CD14-positive monocyte (primary cell): ENCODE results near the gene MACROD2. TPM values are rescaled to one million over a fixed set of nuclear protein-coding genes. Genes with fewer than 3 reads are reported as not detected.

ENCODE experiments used
- DNase-seq, 3 donors: peaks; one replicate each; pipeline ENCODE4 v3.0.0-alpha.2; 2011 to 2022
- H2AFZ ChIP-seq: 2 replicates; pipeline ENCODE4 v1.6.0; 2012; ENCODE audit warnings: mild to moderate bottlenecking, low read depth, low read length, inconsistent platforms; ENCODE audit not compliant: insufficient read depth, poor library complexity, severe bottlenecking
- H3K27ac ChIP-seq, 2 donors: 1 replicate in 1 of 2; 2 replicates in 1 of 2; pipeline ENCODE4 v1.5.1; 2012 to 2013; ENCODE audit warnings: low read length in 2 of 2, control low read depth in 1 of 2, inconsistent platforms in 1 of 2, low read depth in 1 of 2, mild to moderate bottlenecking in 1 of 2
- H3K27me3 ChIP-seq, 2 donors: one replicate each; pipeline versions ENCODE4 v1.6.0 to v1.6.1; 2011 to 2013; ENCODE audit warnings: low read length in 2 of 2; ENCODE audit not compliant: control insufficient read depth in 2 of 2, insufficient read depth in 2 of 2
- H3K36me3 ChIP-seq, 2 donors: replicated peaks in 1 of 2; 1 replicate in 1 of 2; 2 replicates in 1 of 2; pipeline versions ENCODE4 v1.5.1 to v1.6.1; 2012 to 2013; ENCODE audit warnings: low read length in 2 of 2, control low read depth in 1 of 2, inconsistent platforms in 1 of 2, mild to moderate bottlenecking in 1 of 2; ENCODE audit not compliant: insufficient read depth in 2 of 2, control insufficient read depth in 1 of 2
- H3K4me1 ChIP-seq, 2 donors: 1 replicate in 1 of 2; 2 replicates in 1 of 2; pipeline versions ENCODE4 v1.5.1 to v1.6.1; 2012 to 2013; ENCODE audit warnings: low read length in 2 of 2, control low read depth in 1 of 2, inconsistent platforms in 1 of 2, mild to moderate bottlenecking in 1 of 2, moderate library complexity in 1 of 2; ENCODE audit not compliant: insufficient read depth in 2 of 2, control insufficient read depth in 1 of 2
- H3K4me2 ChIP-seq: replicated peaks from 2 replicates; pipeline ENCODE3; 2012; ENCODE audit warnings: low read length, moderate library complexity, mild to moderate bottlenecking; ENCODE audit not compliant: poor library complexity, severe bottlenecking; ENCODE audit errors: extremely low read depth
- H3K4me3 ChIP-seq, 3 experiments: fragments of 200-600 bp in 1 of 3; sonication (generic) in 1 of 3; replicated peaks in 1 of 3; 1 replicate in 2 of 3; 2 replicates in 1 of 3; pipeline ENCODE4 v1.5.1; 2011 to 2013; ENCODE audit warnings: low read length in 3 of 3, mild to moderate bottlenecking in 3 of 3, control low read depth in 2 of 3, low read depth in 2 of 3, inconsistent platforms in 1 of 3, moderate library complexity in 1 of 3
- H3K79me2 ChIP-seq: 2 replicates; pipeline ENCODE4 v1.6.0; 2012; ENCODE audit warnings: mild to moderate bottlenecking, control low read depth, inconsistent platforms, low read length, moderate library complexity; ENCODE audit not compliant: insufficient read depth
- H3K9ac ChIP-seq: 2 replicates; pipeline ENCODE4 v1.6.0; 2017; ENCODE audit warnings: low read length, mild to moderate bottlenecking; ENCODE audit not compliant: insufficient read depth, poor library complexity, severe bottlenecking
- H3K9me3 ChIP-seq, 2 donors: replicated peaks in 1 of 2; 1 replicate in 1 of 2; 2 replicates in 1 of 2; pipeline versions ENCODE4 v1.5.1 to v1.6.1; 2012 to 2013; ENCODE audit warnings: low read length in 2 of 2, control low read depth in 1 of 2; ENCODE audit not compliant: control insufficient read depth in 1 of 2, insufficient read depth in 1 of 2
- H4K20me1 ChIP-seq: 2 replicates; pipeline ENCODE4 v1.6.0; 2012; ENCODE audit warnings: mild to moderate bottlenecking, low read length, control low read depth, moderate library complexity; ENCODE audit not compliant: insufficient read depth
- H3K27ac Mint-ChIP-seq, 7 donors: one replicate each; pipeline ENCODE4 v1.8.0; 2020; ENCODE audit warnings: mild to moderate bottlenecking in 7 of 7, mixed read lengths in 7 of 7, moderate library complexity in 6 of 7, inconsistent platforms in 2 of 7
- H3K27me3 Mint-ChIP-seq, 3 donors: one replicate each; pipeline ENCODE4 v1.8.0; 2021 to 2022; ENCODE audit warnings: low read depth in 3 of 3, mild to moderate bottlenecking in 3 of 3, mixed read lengths in 3 of 3, moderate library complexity in 3 of 3, inconsistent platforms in 1 of 3
- H3K36me3 Mint-ChIP-seq, 2 donors: one replicate each; pipeline ENCODE4 v1.8.0; 2020; ENCODE audit warnings: mixed read lengths in 2 of 2, inconsistent platforms in 1 of 2, mild to moderate bottlenecking in 1 of 2
- H3K4me1 Mint-ChIP-seq: one replicate; pipeline ENCODE4 v1.8.0; 2020; ENCODE audit warnings: mild to moderate bottlenecking, mixed read lengths
- H3K4me3 Mint-ChIP-seq, 2 donors: one replicate each; pipeline ENCODE4 v1.8.0; 2020; ENCODE audit warnings: mild to moderate bottlenecking in 2 of 2, mixed read lengths in 2 of 2, moderate library complexity in 1 of 2
- H3K9me3 Mint-ChIP-seq, 7 donors: one replicate each; pipeline ENCODE4 v1.8.0; 2020 to 2022; ENCODE audit warnings: mixed read lengths in 7 of 7, mild to moderate bottlenecking in 6 of 7, moderate library complexity in 6 of 7, inconsistent platforms in 2 of 7
- CTCF ChIP-seq: fragments of 200-600 bp; IDR thresholded peaks from one replicate; pipeline ENCODE4 v1.8.0; 2022; ENCODE audit warnings: antibody characterized with exemption, mild to moderate bottlenecking
- WGBS: methylation state at CpG from one replicate; pipeline ENCODE4 v1.1.5; 2013; ENCODE audit warnings: missing lambda C conversion rate; ENCODE audit not compliant: insufficient coverage; 5-methylcytosine and 5-hydroxymethylcytosine counted together
- intact Hi-C, 2 donors: fragments of 100-400 bp; cut with micrococcal nuclease; formaldehyde crosslinking; loops; one replicate each; pipeline versions ENCODE4 v1.15.0 to v1.15.1; 2023
- polyA plus RNA-seq, 3 donors: library from polyadenylated mRNA; depleted of rRNA in 1 of 3; unstranded in 2 of 3; stranded (reverse) in 1 of 3; fragments of 300-500 nt in 2 of 3; fragments of >200 nt in 1 of 3; fragmentation: Illumina TruSeq in 2 of 3; gene quantifications; 1 replicate in 2 of 3; 2 replicates in 1 of 3; pipeline ENCODE4 v1.2.3, GENCODE V29; 2012 to 2021

Gene MACROD2
- polyA plus RNA-seq, 3 donors: 0.23 TPM; not detected in 2

- Mint-ChIP-seq H3K4me3 (no peak overlapping the region), H3K36me3 (no peaks in the 10 kb centered on the region), H3K27me3 (no peaks in the 10 kb centered on the region), H3K9me3 (peaks cover 6 to 21% (median 15%) of the 10 kb centered on the region in 7 donors), H3K27ac (no peak overlapping the region), H3K4me1 (no peaks in the 10 kb centered on the region)
- Histone ChIP-seq H2AFZ (no peak overlapping the region), H3K36me3 (no peaks in the 10 kb centered on the region), H3K27ac (no peak overlapping the region), H3K4me1 (no peaks in the 10 kb centered on the region), H3K79me2 (no peaks in the 10 kb centered on the region), H3K9me3 (peaks cover 17 to 19% of the 10 kb centered on the region in 2 donors), H3K9ac (no peak overlapping the region), H3K27me3 (no peaks in the 10 kb centered on the region), H3K4me3 (no peak overlapping the region), H3K4me2 (no peak overlapping the region), H4K20me1 (no peaks in the 10 kb centered on the region)
- intact Hi-C loops: no loop called here
- TF ChIP-seq CTCF: no peak
- whole genome bisulfite sequencing: 50% methylated on average over 2 of the region's 8 CpGs
- no peak for DNase-seq
Measured at GRCh38 chr20:15033891-15034290, 1038.6 kb downstream of the MACROD2 start.

GRCh38 chr20:15036948-15037347, 1041.6 kb downstream of the MACROD2 start:
- no peak overlapping the region for H3K4me3 Mint-ChIP-seq
- H2AFZ ChIP-seq: no peak overlapping the region
- H3K27ac ChIP-seq: no peak overlapping the region
- no peaks in the 10 kb centered on the region for H3K36me3 ChIP-seq
- H3K36me3 Mint-ChIP-seq: no peaks in the 10 kb centered on the region
- no peak overlapping the region for H3K4me2 ChIP-seq
- no peaks in the 10 kb centered on the region for H3K4me1 Mint-ChIP-seq
- H3K9ac ChIP-seq: no peak overlapping the region
- intact Hi-C loops: no loop called here
- no peak overlapping the region for H3K4me3 ChIP-seq
- H3K27me3 Mint-ChIP-seq: no peaks in the 10 kb centered on the region
- no CpG with 5 or more reads among the region's 3 CpGs for WGBS
- H3K27me3 ChIP-seq: no peaks in the 10 kb centered on the region
- no peak for DNase-seq
- no peaks in the 10 kb centered on the region for H3K79me2 ChIP-seq
- H4K20me1 ChIP-seq: no peaks in the 10 kb centered on the region
- H3K4me1 ChIP-seq: no peaks in the 10 kb centered on the region
- peaks cover 2 to 12% (median 6%) of the 10 kb centered on the region in 7 donors for H3K9me3 Mint-ChIP-seq
- peaks cover 4 to 5% of the 10 kb centered on the region in 2 donors for H3K9me3 ChIP-seq
- no peak overlapping the region for H3K27ac Mint-ChIP-seq
- no peak for TF ChIP-seq CTCF
